ENCODE results near the gene OLR1.

GRCh38 chr12:10211101-10211939 lies 39.4 kb upstream of the OLR1 start:
- TF ChIP-seq CTCF (IDR thresholded peaks at IDR 0.05) = no peak
- no peak for TF ChIP-seq REST (IDR thresholded peaks at IDR 0.05; ENCODE audit: insufficient read depth in 1 of 2, low read depth in 2 of 2, low read length in 1 of 2)
- TF ChIP-seq POLR2AphosphoS5 (IDR thresholded peaks at IDR 0.05; ENCODE audit: low read depth, low read length) = no peak
- no peak for TF ChIP-seq TCF7L2 (IDR thresholded peaks at IDR 0.05; ENCODE audit: low read depth, low read length)

Data from Panc1 (cell line).